Measurements from ENCODE around the gene BASP1.

BASP1 gene

GRCh38 chr5:17288570-17288969 is 71.1 kb downstream of the BASP1 start:
- Histone ChIP-seq H3K36me3 (no peaks in the 10 kb centered on the region), H3K27me3 (no peaks in the 10 kb centered on the region), H3K4me1 (ENCODE audit: control insufficient read depth in 1 of 2, insufficient read depth in 1 of 2, low read depth in 1 of 2, low read length in 1 of 2) (peaks cover 11 to 14% of the 10 kb centered on the region in 2 experiments), H3K27ac (no peak overlapping the region), H3K4me3 (ENCODE audit: low read depth in 1 of 2, low read length in 1 of 2) (no peak overlapping the region), H3K9me3 (no peaks in the 10 kb centered on the region)
- TF ChIP-seq CTCF (IDR thresholded peaks at IDR 0.05): no peak

GRCh38 chr5:17289681-17290539 is 72.5 kb downstream of the BASP1 start:
- TF ChIP-seq CTCF (IDR thresholded peaks at IDR 0.05): no peak

DNA sequence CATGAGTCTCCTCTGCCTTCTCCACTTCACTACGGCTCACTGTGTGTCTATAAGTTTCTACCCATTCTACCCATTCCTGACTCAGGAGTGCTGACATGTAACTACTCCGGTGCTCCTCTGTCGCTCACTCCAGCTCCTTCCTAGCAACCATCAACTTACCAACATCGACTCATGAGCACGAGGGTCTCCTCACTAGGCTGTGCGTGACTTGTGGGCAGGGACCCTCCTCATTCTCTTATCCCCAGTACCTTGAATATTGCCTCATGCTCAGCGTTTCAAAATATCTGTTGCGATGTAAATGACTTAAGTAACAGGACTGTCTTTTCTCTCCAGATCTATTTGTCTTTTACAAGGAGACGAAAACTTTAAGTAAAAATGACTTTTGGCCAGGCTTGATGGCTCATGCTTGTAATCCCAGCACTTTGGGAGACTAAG is 73.1 kb downstream of the BASP1 start:
- TF ChIP-seq CTCF (IDR thresholded peaks at IDR 0.05): no peak
- Histone ChIP-seq H3K27ac (peak overlapping the region; percentile 25), H3K4me3 (ENCODE audit: low read depth in 1 of 2, low read length in 1 of 2) (no peak overlapping the region), H3K4me1 (ENCODE audit: control insufficient read depth in 1 of 2, insufficient read depth in 1 of 2, low read depth in 1 of 2, low read length in 1 of 2) (peaks cover 11 to 14% of the 10 kb centered on the region in 2 experiments), H3K27me3 (no peaks in the 10 kb centered on the region), H3K9me3 (no peaks in the 10 kb centered on the region), H3K36me3 (no peaks in the 10 kb centered on the region)

More at GRCh38 chr5:17289681-17290539, 72.5 kb downstream of the BASP1 start:
- Histone ChIP-seq H3K9me3 (no peaks in the 10 kb centered on the region), H3K4me1 (ENCODE audit: control insufficient read depth in 1 of 2, insufficient read depth in 1 of 2, low read depth in 1 of 2, low read length in 1 of 2) (peaks cover 11 to 14% of the 10 kb centered on the region in 2 experiments), H3K27me3 (no peaks in the 10 kb centered on the region), H3K4me3 (ENCODE audit: low read depth in 1 of 2, low read length in 1 of 2) (no peak overlapping the region), H3K36me3 (no peaks in the 10 kb centered on the region), H3K27ac (peak overlapping the region; percentile 25)

GRCh38 chr5:17292434-17293015 is 75.1 kb downstream of the BASP1 start:
- Histone ChIP-seq H3K4me3 (ENCODE audit: low read depth in 1 of 2, low read length in 1 of 2) (no peak overlapping the region), H3K9me3 (no peaks in the 10 kb centered on the region), H3K27me3 (no peaks in the 10 kb centered on the region), H3K36me3 (no peaks in the 10 kb centered on the region), H3K27ac (no peak overlapping the region), H3K4me1 (ENCODE audit: control insufficient read depth in 1 of 2, insufficient read depth in 1 of 2, low read depth in 1 of 2, low read length in 1 of 2) (peaks cover 11 to 14% of the 10 kb centered on the region in 2 experiments)
- no peak for TF ChIP-seq CTCF (IDR thresholded peaks at IDR 0.05)

- no peak overlapping the region for H3K4me3 ChIP-seq (ENCODE audit: low read depth in 1 of 2, low read length in 1 of 2)
- no peak overlapping the region for H3K27ac ChIP-seq
- no peaks in the 10 kb centered on the region for H3K36me3 ChIP-seq
- no peak for TF ChIP-seq CTCF (IDR thresholded peaks at IDR 0.05)
- no peaks in the 10 kb centered on the region for H3K9me3 ChIP-seq
- peaks cover 11 to 14% of the 10 kb centered on the region in 2 experiments for H3K4me1 ChIP-seq (ENCODE audit: control insufficient read depth in 1 of 2, insufficient read depth in 1 of 2, low read depth in 1 of 2, low read length in 1 of 2)
- H3K27me3 ChIP-seq: no peaks in the 10 kb centered on the region
These were observed 77.3 kb downstream of the BASP1 start for GRCh38 chr5:17294639-17295311.
